PC-3 (cell line): ENCODE results near the gene CEACAM4.

Experiments
- EZH2phosphoT487 ChIP-seq: fragments of 300-600 bp; sonication (generic); IDR thresholded peaks from 2 replicates; pipeline ENCODE4 v1.6.1; 2018; ENCODE audit warnings: mild to moderate bottlenecking, antibody characterized with exemption, low read length, borderline replicate concordance
- TF ChIP-seq, protein P1 (sequence below): fragments of 300-600 bp; sonication (generic); conservative IDR thresholded peaks from 2 replicates; pipeline ENCODE4 v1.5.1; 2017; ENCODE audit warnings: antibody characterized with exemption, low read depth, mild to moderate bottlenecking, low read length

DNA sequence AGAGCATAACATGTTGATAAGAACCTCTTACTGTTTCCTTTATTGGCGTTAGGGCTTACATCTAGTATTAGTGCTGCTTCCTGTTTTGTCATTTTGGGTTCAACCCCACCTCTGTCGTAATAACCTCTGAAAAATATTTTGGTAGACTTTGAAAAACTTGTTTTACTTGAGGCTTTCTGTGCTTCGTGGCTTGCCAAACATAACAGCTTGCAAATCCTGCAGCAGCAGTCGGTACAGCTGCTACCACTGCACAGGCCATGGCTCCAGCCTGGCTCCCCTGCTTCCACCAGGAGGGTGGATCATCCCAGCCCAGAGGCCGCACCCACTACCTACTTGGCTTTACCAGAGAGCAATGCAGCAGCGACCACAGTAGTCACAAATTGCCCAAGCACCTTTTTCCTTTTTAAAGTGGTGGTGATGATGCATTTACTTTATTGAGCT, 11.8 kb upstream of the CEACAM4 start:
- no peak for TF ChIP-seq EZH2phosphoT487
- TF ChIP-seq, protein P1, sequence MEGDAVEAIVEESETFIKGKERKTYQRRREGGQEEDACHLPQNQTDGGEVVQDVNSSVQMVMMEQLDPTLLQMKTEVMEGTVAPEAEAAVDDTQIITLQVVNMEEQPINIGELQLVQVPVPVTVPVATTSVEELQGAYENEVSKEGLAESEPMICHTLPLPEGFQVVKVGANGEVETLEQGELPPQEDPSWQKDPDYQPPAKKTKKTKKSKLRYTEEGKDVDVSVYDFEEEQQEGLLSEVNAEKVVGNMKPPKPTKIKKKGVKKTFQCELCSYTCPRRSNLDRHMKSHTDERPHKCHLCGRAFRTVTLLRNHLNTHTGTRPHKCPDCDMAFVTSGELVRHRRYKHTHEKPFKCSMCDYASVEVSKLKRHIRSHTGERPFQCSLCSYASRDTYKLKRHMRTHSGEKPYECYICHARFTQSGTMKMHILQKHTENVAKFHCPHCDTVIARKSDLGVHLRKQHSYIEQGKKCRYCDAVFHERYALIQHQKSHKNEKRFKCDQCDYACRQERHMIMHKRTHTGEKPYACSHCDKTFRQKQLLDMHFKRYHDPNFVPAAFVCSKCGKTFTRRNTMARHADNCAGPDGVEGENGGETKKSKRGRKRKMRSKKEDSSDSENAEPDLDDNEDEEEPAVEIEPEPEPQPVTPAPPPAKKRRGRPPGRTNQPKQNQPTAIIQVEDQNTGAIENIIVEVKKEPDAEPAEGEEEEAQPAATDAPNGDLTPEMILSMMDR, result no peak
